HG03521 (cell line): Measurements from ENCODE around the gene UCN2.
A peak's percentile ranks its signal among the peaks of the same experiment; 100 is the strongest.

Experiments used
- ATAC-seq: cut with Tn5 transposase; IDR thresholded peaks from one replicate; pipeline ENCODE4 v1.9.1; 2021; ENCODE audit warnings: mild to moderate bottlenecking, moderate library complexity; ENCODE audit not compliant: unreplicated experiment

UCN2 gene, protein sequence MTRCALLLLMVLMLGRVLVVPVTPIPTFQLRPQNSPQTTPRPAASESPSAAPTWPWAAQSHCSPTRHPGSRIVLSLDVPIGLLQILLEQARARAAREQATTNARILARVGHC

DNA sequence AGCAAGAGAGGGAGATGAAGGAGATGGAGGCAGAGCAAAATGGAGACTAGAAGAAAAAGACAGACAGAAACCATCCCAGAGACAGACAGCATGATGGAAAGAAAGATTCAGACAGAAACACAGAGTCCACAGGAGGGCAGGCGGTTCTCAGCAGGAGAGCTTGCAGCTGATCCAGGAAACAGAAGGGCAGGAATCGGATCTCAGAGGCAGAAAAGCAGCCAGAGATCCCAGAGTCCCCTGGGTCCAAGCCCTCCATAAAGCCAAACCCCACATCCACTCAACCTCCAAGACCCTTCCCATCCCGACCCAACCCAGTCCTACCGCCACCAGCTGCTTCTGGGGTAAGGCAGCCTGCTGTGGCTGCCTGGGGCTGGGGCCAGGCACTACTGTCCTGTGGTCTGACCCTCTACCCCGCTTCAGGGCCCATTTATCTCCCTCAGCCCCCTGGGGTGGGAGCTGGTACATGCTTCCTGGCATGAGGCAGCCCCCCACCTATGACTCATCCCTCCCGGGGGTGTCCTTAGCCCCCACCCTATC lies at the start of gene UCN2:
Gene UCN2 (minus strand): TSS at position 400 of the 537 bp plus-strand sequence. CDS start 657 bp downstream, outside the sequence.
- no peak for ATAC-seq

DNA sequence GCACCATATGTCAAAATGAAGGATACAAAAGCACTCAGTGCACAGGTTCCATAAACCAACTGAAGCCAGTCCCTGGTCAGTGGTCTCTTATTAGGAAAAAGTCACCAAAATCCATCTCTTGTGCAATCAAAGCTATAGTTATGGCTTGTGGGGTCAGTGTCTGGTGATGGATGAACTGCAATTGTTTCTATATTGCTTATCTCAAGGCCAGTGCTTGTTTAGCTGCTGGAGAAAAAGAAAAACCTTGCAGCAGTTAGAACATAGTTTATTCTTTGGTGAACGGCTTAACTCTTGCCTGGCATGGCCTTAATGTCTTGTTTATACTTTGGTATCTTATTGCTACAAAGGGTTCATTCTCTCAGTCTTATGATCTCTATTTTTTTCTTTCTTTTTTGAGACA lies 48.7 kb upstream of the UCN2 start:
- ATAC-seq, result no peak

DNA sequence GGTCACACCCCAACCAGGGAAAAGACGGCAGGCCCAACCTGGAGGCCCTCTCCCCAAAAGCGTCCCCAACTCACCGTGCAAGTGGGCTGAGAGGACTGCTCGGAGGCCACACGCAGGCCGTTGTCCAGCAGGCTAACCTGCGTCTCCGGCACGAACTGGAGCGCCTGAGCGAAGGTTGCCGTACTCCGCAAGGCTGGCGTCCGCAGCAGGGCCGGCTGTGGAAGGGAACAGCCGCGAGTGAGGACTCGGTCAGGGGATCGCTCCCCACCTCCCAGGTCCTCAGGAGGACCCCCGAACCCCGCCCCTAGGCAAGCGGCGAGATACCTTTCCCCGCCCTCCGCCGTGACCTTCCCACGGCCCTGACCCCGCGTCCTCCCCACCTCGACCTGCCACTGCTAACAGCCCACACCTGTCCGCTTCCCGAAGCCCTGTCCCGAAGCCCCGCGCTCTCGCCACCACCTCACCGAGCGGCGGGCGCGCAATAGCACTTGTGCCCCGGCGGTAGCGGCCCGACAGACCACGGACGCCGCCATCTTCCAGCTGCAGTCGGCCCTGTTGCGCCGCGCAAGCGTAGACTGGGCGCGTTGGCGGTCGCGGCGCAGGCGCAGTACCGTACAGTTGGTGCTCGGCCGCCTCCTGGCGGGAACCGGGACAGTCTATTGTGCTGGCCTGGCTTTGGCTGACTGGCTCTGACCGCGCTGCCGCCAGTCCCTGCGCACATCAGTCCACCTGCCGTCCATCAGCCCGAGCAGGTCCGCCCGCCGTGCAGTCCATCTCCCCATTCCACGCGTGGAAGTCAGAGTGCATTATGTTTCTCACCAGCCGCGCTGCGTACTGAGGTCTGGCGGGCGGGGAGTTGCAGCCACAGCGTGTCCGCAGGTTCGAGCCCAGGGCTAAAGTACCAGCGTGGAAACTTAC lies 45.8 kb upstream of the UCN2 start, which contains the start of gene UQCRC1:
Gene UQCRC1 (minus strand): TSS at position 559 of the 918 bp plus-strand sequence. CDS start 26 bp downstream, at position 533.
- ATAC-seq, result peak; percentile 96

DNA sequence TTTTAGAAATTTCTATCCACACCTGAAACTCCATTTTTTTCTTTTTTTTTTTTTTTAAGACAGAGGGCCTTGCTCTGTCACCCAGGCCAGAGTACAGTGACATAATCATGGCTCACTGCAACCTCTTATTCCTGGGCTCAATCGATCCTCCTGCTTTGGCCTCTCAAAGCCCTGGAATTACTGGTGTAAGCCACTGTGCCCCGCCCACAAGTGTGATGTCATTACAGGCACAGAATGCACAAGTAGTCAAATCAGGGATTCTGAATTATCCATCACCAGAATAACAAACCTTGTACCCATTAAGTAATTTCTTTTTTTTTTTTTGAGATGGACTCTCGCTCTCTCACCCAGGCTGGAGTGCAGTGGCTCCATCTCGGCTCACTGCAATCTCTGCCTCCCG lies 43.9 kb upstream of the UCN2 start:
- ATAC-seq, result no peak

DNA sequence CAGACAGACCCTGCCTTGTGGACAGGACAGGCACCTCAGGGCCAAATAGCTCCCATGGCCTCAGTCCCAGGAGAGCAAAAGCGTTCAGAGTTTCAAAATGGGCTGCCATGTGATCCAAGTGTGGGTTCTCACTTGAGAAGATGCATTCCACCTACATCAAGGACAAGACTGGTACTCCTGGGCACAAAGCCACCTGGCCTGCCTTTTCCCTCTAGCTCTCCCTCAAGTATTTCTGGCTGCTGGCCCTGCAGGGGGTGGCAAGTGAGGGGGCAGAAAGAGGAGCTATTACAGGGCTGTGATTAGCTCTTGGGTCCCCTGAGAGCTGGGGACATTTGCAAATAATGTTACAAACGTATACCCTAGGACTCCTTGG lies 38.0 kb upstream of the UCN2 start:
- ATAC-seq, result no peak

DNA sequence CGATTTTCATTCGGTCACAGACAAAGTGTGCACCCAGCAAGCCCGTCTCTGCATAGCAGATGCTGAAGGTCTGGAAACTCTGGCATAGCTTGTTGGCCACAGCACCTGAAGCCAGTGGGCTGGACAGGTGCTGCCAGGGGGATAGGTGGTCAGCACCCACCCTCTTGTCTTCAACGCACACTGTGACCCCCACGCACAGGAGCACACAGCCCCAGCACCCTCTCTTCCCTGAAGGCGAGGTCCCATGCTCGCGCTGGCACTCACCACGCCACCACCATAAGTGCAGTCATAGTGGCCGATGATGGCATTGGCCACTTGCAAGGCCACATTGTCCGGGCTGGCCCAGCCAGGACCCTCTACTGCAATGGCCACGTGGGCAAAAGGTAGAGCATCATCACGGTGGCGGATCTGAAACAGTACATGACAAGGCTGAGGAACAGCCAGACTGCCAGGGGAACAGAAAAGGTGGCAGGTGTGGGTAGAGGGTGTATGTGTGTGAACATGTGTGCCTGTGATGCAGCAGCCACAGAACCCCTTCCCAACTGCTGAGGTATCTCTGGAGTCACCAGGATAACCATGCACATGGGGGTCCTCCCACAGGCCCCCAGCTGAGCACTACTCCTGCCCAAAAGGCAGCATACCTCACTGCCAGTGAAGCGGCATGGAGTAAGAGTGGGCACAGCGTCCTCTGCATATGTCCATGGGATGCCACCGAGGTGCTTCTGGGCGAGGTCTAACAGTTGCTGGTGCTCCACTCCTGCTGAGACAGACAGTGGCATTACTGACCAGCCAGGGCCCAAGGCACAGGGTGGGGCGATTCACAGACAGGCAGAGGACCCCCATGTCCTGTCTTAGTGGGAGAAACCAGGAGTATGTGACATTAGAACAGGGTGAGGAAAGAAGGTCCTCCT lies 37.4 kb upstream of the UCN2 start:
- ATAC-seq, result no peak

DNA sequence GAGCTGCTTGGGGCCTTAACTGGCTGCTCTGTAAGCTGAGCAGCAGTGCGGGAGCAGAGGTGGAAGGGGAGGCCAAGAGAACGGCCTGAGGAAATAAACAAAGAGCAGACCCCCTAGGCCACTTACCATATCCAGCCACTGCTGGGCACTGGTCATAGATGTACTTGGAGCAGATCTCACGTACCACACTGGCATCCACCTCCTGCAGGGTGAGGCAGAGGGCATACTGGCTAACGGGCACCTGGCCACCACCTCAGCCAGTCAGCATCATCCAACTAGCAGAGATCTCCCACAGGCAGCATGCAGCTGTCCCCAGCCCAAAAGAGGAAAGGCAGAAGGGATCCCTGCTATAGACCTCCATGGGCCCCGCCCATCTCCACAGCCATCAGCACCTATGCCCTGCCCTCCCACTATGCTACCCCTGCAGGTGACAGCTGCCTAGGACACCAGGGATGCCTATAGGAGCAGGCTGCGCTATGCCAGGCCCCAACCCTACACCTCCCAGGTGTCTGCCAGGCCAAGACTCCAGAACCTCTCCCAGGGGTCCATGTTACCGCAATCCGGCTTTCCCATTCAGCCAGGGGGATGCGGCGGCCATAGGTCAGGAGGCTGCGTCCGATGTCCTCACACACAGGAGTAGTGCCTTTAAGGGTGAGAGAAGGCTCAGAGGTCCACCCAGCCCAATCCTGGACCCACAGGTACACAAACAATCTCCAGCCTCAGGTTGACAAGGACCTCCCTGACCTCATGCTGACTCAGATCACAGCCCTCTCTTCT lies 36.1 kb upstream of the UCN2 start:
- no peak for ATAC-seq

DNA sequence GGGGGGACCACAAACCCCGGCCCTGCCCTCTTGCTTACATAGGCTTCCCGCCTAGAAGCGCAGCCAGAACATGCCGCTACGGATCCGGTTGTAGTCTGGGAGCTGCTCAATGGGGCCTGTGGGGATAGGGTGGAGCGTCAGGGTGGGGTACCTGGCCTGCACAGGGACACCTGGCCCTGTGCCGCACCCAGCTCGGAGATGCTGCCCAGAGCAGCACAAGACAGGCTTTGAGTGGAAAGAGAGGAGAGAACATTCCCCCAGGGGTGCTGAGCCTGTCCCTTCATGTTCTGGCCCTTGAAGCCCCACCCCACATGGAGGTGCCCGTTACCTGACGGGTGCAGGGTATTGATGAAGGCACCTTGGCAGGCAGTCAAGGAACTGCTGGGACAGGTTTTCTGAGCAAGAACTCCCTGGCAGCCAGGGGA lies 35.5 kb upstream of the UCN2 start:
- ATAC-seq, result no peak

DNA sequence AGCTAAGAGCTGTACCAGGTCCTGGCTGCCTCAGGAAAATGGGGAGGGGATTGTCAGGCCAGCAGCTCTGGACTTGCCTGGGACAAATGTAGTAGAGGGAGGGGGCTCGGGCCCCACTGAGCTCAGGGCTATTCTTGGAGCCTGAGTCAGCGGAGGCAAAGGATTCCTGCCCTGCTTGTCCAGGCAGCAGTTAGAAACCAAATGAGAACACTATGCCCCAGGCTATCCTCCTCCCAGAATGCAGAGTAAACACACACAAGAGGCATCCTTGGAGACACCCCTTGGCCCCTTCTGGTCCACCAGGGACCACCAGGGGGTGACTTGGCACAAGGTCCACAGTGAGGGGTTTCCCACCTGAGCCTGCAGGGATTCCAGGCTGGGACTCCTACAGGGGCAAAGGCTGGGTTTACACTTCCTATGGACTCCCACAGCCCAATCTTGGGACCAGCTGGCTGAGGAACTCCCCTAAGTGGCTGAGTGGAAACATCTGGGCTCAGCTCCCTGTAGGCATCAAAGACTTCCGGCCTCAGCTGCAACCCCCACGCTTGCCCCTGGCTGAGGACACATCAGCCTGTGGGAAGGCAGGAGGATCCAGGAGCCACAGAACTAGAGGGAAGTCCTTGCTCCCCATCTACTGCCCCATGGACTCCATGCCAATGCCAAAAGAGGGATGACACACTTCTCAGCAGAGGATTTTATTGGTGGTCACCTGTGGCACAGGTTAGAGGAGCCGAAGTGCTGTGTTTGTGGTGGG lies 34.9 kb upstream of the UCN2 start:
- no peak for ATAC-seq

DNA sequence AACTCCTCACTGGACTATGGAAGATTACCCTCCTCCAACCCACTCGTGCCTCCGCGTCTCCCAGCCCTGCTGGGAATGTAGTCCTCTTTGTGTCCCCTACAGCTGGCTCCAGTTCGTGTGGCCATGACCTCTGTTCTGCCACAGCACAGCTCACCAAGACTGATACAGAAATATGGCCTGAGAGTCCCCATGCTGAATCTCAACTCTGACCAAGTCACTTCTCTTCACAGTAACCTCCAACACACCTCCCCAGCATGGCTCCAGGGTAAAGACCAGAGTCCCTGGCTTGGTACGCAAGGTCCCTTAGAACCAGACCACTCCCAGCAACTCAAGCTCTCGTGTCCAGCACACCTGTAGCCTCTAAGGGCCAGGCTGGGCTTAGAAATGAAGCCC lies 33.8 kb upstream of the UCN2 start:
- ATAC-seq, result no peak

DNA sequence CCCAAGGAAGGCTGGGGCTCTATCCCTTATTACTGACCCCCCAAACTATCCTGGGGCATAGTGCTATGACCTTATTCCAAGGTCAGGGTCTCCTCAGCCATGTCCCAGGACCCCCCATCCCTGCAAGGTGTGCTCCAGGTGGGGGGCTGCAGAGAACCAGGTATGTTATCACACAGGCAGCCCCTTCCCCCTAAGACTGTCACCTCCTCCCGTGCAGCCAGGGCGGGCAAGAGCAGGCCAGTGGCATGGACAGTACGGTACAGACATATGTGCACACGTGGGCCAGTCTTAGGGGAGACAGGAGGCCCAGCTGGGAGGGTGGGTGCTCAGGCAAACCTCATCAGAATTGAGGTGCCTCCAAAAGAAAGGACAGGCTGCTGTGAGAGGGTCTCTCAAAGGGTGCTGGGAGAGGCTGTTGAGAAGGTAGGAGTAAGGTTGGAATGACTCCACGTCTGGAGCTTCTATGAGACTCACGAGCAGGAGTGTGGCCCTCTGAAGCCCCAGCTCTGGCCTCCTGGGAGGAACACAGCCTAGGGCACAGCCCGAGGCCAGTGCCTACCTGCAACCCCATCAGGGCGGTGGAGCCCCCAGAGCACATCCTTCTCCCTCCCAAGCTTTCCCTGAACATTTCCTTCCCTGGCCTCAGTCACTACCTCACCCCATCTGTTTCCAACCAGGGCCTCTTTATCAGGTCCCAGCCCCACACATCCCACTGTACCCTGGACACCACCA lies 33.3 kb upstream of the UCN2 start:
- ATAC-seq, result no peak

DNA sequence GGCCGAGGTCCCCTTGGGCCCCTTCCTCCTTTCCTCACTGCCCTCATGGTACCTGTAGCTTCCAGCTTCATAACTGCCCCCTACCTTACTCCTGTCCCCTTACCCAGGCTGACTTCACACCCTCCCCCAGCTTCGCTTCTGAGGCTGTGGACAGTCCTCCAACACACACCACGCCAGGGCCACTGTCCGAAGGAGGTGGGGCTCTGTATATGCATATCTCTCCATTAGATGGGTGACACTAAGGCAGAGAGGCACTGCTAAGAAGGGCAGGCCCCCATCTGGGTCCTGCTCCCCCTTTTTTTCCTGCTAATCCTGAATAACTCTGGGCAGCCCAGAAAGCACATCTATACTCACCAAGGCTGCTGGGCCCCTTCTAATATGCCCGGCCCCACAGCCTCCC lies 32.6 kb upstream of the UCN2 start:
- ATAC-seq, result no peak

DNA sequence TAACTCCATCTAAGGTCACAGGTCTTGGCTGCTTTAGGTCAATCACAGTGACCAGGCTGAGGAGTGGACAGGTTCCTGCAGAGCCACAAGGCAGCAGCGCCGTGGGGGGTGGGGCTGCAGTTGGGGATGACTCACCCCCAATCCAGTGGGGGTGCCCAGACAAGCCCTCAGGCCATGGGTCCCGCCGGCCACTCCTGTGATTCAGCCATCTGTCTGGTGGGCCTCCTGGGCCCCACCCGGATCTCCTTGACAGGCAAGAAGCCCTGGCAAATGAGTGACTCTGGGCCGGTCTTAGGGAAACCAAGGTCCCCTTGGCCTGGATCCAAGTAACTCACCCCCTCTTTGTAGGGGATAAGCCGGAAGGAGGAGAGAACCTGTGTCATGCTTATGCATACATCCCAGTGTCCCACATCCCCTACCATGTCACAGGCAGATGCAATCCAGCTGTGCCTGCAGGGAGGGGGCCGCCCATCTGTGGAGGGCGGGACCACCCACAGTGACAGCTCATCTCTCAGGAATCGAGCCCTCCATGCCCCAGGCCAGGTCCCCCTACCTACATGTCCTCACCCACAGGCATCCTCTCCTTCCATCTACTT lies 32.0 kb upstream of the UCN2 start:
- ATAC-seq, result no peak

DNA sequence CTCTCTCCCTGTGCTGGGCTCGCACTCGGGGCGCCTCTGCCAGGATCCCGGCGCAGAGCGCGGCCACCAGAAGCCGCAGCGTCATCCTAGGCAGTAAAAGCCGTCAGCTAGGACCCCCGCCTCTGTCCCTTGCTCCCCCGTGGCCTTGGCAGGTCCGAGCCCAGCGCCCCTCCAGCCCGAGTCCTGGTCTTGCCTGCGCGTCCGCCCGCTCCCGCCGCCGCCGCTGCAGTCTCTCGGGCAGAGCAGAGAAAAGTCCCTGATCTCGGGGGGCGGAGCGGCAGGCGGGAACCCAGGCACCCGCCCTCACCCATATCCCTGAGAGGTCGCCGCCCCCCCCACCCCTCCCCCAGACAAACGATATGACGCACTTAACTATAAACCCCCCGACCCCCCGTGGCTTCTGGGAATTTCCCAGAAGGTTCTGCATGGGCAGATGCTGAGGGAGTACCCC lies 31.5 kb upstream of the UCN2 start, which contains the start of gene COL7A1:
Gene COL7A1 (minus strand): TSS at position 255 of the 451 bp plus-strand sequence. CDS start 170 bp downstream, at position 85.
- no peak for ATAC-seq

DNA sequence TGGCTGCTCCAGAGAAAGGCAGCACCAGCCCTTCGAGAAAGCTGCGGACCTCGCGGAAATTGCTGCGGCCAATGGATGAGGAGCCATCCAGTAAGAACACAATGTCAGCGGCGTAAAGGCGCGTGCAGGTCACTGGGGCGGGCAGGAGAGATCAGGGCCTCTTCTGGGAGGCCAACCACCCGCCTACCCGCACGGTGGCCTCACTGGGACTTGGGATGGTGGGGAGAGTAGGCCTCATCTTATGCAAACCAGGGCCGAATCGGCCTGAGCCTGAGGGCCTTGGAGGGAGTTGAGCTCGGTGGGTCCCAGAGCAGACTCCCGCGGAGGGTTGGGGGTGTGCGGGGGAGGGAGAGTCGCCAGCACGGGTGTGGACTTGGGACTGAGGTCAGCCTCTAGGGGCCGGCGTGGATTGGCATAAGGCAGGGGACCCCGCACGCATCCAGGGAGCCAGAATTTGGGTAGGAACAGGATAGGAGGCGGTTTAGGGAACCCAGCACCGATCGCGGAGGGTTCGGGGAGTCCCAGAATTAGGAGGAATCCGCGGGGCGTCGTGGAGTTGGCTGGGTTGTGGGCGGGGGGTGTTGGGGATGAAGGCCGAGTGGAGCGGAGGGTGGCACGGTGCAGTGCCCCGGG lies 31.0 kb upstream of the UCN2 start:
- no peak for ATAC-seq

DNA sequence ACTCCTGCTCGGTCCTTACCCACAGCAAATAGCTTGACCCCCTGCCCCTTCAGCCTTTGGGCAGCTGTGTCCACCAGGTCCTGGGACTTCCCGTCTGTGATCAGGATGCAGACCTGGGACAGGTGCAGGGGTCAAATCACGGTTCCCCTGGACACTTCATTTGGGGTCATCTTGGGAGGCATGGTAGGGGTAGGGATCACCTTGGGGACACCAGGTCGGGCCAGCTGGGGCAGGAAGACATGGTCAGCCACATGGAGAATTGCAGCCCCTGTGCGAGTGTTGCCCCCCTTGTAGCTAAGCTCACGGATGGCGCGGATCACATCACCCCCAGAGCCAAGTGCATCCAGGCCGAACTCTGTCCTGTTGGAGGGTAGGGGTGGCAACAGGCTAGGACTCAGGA lies 29.8 kb upstream of the UCN2 start:
- no peak for ATAC-seq

DNA sequence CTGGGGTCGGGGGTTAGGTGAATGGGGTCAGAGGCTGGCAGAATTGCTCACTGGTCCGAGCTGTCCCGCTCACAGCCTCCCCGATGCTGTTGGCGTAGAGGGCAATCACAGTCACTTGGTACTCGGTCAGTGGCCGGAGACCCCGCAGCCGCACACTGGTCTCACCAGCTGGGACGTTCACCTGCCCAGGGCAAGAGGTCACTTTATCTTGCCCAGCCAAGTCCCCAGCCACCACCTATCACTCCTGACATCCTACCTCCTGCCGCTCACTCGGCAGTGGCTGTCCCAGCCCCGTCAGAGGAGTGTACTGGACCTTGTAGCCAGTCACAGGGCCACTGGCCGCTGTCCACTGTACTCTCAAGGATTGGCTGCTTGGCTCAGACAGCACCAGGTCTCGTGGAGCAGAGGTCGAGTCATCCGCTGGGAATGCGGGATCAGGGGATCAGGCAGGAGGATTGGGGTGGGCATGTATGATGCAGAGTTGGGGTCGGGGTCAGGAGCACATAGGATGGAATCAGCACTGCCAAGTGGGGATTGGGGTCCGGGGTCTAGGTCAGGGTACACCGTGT lies 29.0 kb upstream of the UCN2 start:
- no peak for ATAC-seq
